CD4-positive, alpha-beta memory T cell (primary cell): ENCODE measurements around the gene CISH. TPM values are rescaled to one million over a fixed set of nuclear protein-coding genes. Genes with fewer than 3 reads are reported as not detected.

Experiments
- CTCF ChIA-PET: fragments of 350-600 bp; sonication (Branson Sonifier 250); formaldehyde crosslinking; loops from one replicate; lab custom pipeline; 2021; ENCODE audit warnings: inconsistent platforms; ENCODE audit not compliant: partially characterized antibody; lab: Charles Lee
- POLR2A ChIA-PET: fragments of 350-600 bp; sonication (Branson Sonifier 250); formaldehyde crosslinking; loops from one replicate; lab custom pipeline; 2021; ENCODE audit not compliant: partially characterized antibody; lab: Charles Lee
- DNase-seq, 5 donors: peaks; one replicate each; pipeline versions ENCODE4 v3.0.0 to v3.0.0-alpha.2; 2020 to 2022; ENCODE audit warnings: mixed read lengths in 1 of 5
- H3K27ac ChIP-seq: one replicate; pipeline ENCODE4 v1.7.0; 2013; ENCODE audit warnings: low read depth, low read length
- H3K27me3 ChIP-seq: 2 replicates; pipeline ENCODE4 v1.7.0; 2013; ENCODE audit warnings: mild to moderate bottlenecking, low read length, moderate library complexity; ENCODE audit not compliant: insufficient read depth
- H3K36me3 ChIP-seq: 2 replicates; pipeline ENCODE4 v1.7.0; 2013; ENCODE audit warnings: mild to moderate bottlenecking, low read length, moderate library complexity; ENCODE audit not compliant: insufficient read depth
- H3K4me1 ChIP-seq: 2 replicates; pipeline ENCODE4 v1.7.0; 2013; ENCODE audit warnings: mild to moderate bottlenecking, low read length, moderate library complexity; ENCODE audit not compliant: insufficient read depth
- H3K4me3 ChIP-seq, 2 donors: one replicate each; pipeline ENCODE4 v1.7.0; 2013; ENCODE audit warnings: low read length in 2 of 2, mild to moderate bottlenecking in 1 of 2
- H3K9me3 ChIP-seq, 2 donors: one replicate each; pipeline ENCODE4 v1.7.0; 2013; ENCODE audit warnings: low read length in 2 of 2, control low read depth in 1 of 2; ENCODE audit not compliant: control insufficient read depth in 1 of 2
- H3K27ac Mint-ChIP-seq, 7 donors: one replicate each; pipeline ENCODE4 v1.8.0; 2020 to 2021; ENCODE audit warnings: mixed read lengths in 7 of 7, mild to moderate bottlenecking in 6 of 7, inconsistent platforms in 3 of 7, moderate library complexity in 3 of 7
- H3K27me3 Mint-ChIP-seq, 2 donors: one replicate each; pipeline ENCODE4 v1.8.0; 2020 to 2021; ENCODE audit warnings: mixed read lengths in 2 of 2
- H3K36me3 Mint-ChIP-seq, 2 donors: one replicate each; pipeline ENCODE4 v1.8.0; 2020 to 2021; ENCODE audit warnings: mixed read lengths in 2 of 2, inconsistent platforms in 1 of 2, mild to moderate bottlenecking in 1 of 2
- H3K4me1 Mint-ChIP-seq, 4 donors: one replicate each; pipeline ENCODE4 v1.8.0; 2020 to 2021; ENCODE audit warnings: mixed read lengths in 4 of 4, mild to moderate bottlenecking in 1 of 4
- H3K4me3 Mint-ChIP-seq, 8 donors: one replicate each; pipeline ENCODE4 v1.8.0; 2020 to 2021; ENCODE audit warnings: mixed read lengths in 8 of 8, mild to moderate bottlenecking in 7 of 8, moderate library complexity in 6 of 8, inconsistent platforms in 3 of 8
- H3K9me3 Mint-ChIP-seq, 8 donors: one replicate each; pipeline ENCODE4 v1.8.0; 2020 to 2021; ENCODE audit warnings: mixed read lengths in 8 of 8, mild to moderate bottlenecking in 5 of 8, inconsistent platforms in 3 of 8, moderate library complexity in 1 of 8
- intact Hi-C: fragments of 100-400 bp; cut with micrococcal nuclease; formaldehyde crosslinking; loops from one replicate; pipeline ENCODE4 v1.15.1; 2023
- polyA plus RNA-seq, 2 donors: library from polyadenylated mRNA; unstranded; fragments of 300-500 nt; fragmentation: Illumina TruSeq; gene quantifications; one replicate each; pipeline ENCODE4 v1.2.3, GENCODE V29; 2021
- total RNA-seq, 2 experiments: library from RNA; stranded (reverse); gene quantifications; one replicate each; pipeline ENCODE4 v1.2.3, GENCODE V29; 2021

Gene CISH
- total and polyA plus RNA-seq, 4 experiments from 2014 or later = 14.7 to 248 (median 53.6) TPM

DNA sequence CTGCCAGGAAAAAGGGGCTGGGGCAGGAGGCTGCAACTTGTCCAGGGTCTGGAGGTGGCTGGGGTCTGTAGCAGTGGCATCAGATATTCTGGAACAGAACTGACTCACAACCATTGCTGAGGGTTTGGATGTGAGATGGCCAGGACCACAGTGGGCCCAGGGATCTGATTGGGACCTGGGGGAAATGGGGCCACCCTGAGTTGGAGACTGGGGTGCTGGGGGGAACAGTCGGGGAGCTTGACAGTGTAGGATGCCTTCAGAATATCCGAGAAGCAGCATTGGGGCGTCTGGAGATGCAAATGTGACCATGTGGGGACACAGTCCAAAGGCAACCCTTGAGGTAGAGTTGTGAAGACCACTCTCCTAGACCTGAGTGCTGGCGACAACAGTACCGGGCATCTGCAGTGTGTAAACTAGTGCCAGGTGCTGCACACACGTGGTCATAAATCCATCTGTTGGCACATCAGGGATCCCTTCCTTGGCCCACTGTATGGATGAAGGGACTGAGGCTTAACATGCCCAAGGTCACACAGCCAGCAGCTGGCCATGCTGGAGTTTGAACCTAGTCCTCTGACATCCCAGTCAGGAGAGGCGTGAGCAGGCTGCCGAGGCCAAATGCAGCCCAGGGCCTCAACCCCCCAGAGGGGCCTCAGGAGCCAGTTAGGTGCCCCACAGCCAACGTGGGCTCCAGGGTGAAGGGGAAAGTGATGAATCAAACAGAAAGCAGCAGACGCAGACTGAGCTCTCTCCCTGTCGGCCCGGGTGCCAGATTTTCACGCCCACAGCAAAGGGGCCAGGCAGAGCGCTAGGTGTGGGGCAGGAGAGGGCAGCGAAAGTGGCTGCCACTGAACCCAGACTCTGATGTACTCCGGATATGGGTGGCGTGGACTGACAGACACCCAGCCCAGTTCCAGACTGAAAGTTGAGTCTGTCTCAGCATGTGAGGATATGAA lies 23.5 kb downstream of the CISH start:
- H3K4me3 ChIP-seq = peak overlapping the region in 1 of 2 donors; percentile 29
- no peaks in the 10 kb centered on the region for H3K27me3 Mint-ChIP-seq
- intact Hi-C loops = no loop called here
- peaks cover 44 to 79% (median 60%) of the 10 kb centered on the region in 4 donors for H3K4me1 Mint-ChIP-seq
- ChIA-PET POLR2A (interaction anchor here (1.2 to 11.1 kb wide), 4 partner anchors 10 to 238 kb away, joined by 3 to 577 read pairs (median 141); partner anchors contain the start of genes C3orf18, CISH, HEMK1 and MAPKAPK3), CTCF (interaction anchor here (2.0 to 11.1 kb wide), 5 partner anchors 10 to 65 kb away, joined by 8 to 492 read pairs (median 87); partner anchors contain the start of genes CISH, HEMK1 and MAPKAPK3)
- H3K4me1 ChIP-seq = peaks cover 74% of the 10 kb centered on the region
- H3K9me3 ChIP-seq = no peaks in the 10 kb centered on the region
- no peaks in the 10 kb centered on the region for H3K27me3 ChIP-seq
- H3K27ac Mint-ChIP-seq = peak overlapping the region; percentile 83 to 97 (median 93)
- H3K36me3 Mint-ChIP-seq = peaks cover 0 to 8% of the 10 kb centered on the region in 2 donors
- H3K36me3 ChIP-seq = no peaks in the 10 kb centered on the region
- H3K27ac ChIP-seq = peak overlapping the region; percentile 51
- peak in 4 of 5 donors; percentile 33 to 81 (median 39) for DNase-seq
- peak overlapping the region; percentile 52 to 84 (median 74) for H3K4me3 Mint-ChIP-seq
- no peaks in the 10 kb centered on the region for H3K9me3 Mint-ChIP-seq

DNA sequence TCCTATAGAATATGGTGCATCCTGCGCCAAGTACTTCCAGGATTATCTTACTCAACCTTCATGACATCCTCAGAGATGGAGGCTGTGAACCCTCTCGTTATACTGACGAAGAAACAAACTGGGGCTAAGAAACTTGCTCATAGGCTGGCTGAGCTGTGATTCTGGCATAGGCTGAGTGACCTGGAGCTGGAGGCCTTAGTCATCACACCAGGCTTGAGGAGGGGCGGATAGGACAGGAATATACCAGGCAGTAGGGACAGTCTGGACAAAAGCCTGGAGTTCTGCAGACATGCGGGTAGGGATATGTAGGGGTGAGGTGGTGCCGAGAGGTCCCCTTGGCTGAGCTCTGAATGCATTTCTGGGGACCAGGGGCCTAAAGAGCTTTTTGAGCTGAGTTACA lies 24.2 kb downstream of the CISH start:
- peaks cover 0 to 8% of the 10 kb centered on the region in 2 donors for H3K36me3 Mint-ChIP-seq
- POLR2A ChIA-PET = interaction anchor here (1.2 to 11.1 kb wide), 3 partner anchors 14 to 237 kb away, joined by 3 to 577 read pairs (median 276); partner anchors contain the start of genes C3orf18, CISH, HEMK1 and MAPKAPK3
- H3K27me3 ChIP-seq = no peaks in the 10 kb centered on the region
- no peak for DNase-seq
- no peak overlapping the region for H3K4me3 ChIP-seq
- H3K36me3 ChIP-seq = no peaks in the 10 kb centered on the region
- H3K27ac Mint-ChIP-seq = peak overlapping the region; percentile 24 to 97 (median 91)
- peak overlapping the region in 6 of 8 donors; percentile 8 to 65 (median 52) for H3K4me3 Mint-ChIP-seq
- no peaks in the 10 kb centered on the region for H3K9me3 ChIP-seq
- H3K9me3 Mint-ChIP-seq = no peaks in the 10 kb centered on the region
- H3K4me1 ChIP-seq = peaks cover 67% of the 10 kb centered on the region
- no peaks in the 10 kb centered on the region for H3K27me3 Mint-ChIP-seq
- H3K27ac ChIP-seq = peak overlapping the region; percentile 51
- CTCF ChIA-PET = interaction anchor here (9.2 to 11.1 kb wide), 3 partner anchors 12 to 23 kb away, joined by 87 to 492 read pairs (median 277); partner anchors contain the start of genes CISH, HEMK1 and MAPKAPK3
- H3K4me1 Mint-ChIP-seq = peaks cover 37 to 78% (median 58%) of the 10 kb centered on the region in 4 donors
- intact Hi-C loops = no loop called here

DNA sequence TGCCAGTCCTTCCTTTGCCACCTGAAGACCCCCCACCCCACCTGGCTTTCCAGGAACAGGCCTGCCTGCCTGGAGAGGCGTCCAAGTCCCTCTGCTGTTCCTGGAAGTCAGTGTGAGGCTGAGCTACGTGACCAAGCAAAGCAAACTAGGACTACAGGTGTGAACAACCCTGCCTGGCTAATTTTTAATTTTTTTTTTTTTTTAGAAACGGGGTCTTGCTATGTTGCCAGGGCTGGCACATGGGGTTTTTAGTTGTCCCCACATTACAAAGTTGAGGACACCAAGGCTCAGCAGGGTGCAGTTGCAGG lies 24.9 kb downstream of the CISH start:
- no peak overlapping the region for H3K27ac ChIP-seq
- no peak overlapping the region for H3K4me3 ChIP-seq
- Mint-ChIP-seq H3K9me3 (no peaks in the 10 kb centered on the region), H3K4me3 (no peak overlapping the region), H3K36me3 (peaks cover 0 to 8% of the 10 kb centered on the region in 2 donors), H3K4me1 (peaks cover 35 to 78% (median 58%) of the 10 kb centered on the region in 4 donors), H3K27me3 (no peaks in the 10 kb centered on the region), H3K27ac (peak overlapping the region in 4 of 7 donors; percentile 42 to 97 (median 88))
- H3K4me1 ChIP-seq = peaks cover 64% of the 10 kb centered on the region
- H3K27me3 ChIP-seq = no peaks in the 10 kb centered on the region
- intact Hi-C loops = no loop called here
- ChIA-PET POLR2A (interaction anchor here (1.2 to 11.1 kb wide), 3 partner anchors 14 to 237 kb away, joined by 3 to 577 read pairs (median 276); partner anchors contain the start of genes C3orf18, CISH, HEMK1 and MAPKAPK3), CTCF (interaction anchor here (9.2 to 11.1 kb wide), 3 partner anchors 11 to 24 kb away, joined by 87 to 492 read pairs (median 277); partner anchors contain the start of genes CISH, HEMK1 and MAPKAPK3)
- H3K9me3 ChIP-seq = no peaks in the 10 kb centered on the region
- peak in 1 of 5 donors; percentile 0 for DNase-seq
- no peaks in the 10 kb centered on the region for H3K36me3 ChIP-seq

DNA sequence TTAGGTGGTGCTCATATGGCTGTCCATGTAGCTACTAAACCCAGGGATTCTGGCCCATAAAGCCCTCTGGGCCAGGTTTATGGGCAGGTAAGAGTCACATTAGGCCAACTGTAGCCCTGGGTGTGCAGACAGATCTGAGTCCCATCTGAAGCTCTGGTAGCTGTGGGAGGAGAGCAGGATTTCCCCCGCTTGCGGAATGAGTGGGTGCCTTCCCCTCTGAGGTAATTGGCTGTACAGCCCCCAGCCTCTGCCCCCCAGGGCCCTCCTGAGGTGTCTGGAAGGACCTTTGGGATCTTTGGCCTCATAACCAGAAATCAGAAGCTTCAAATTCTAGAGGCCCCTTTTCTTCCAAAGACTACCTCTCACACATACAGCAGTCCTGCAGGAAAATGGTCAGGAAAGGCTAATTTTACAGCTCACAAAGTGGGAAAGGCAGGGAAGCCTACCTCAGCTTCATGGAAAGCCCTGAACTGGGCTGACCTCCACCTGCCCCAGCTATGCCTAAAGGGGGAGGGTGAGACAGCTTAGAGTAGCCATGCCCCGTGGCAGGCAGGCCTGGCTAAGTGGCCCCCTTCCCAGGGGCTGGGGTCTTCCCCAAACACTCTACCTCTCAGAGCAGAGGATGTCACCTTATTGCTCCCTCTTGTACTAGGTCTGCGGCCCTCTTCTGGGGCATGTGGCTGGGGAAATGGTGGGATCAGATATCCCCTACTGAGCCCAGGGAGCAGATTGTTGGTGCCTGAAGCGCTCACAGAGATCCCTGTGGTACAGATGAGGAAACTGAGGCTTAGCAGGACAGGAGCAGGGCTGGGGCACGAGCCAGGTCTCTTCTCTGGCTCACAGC lies 25.4 kb downstream of the CISH start:
- H3K36me3 Mint-ChIP-seq = peaks cover 4 to 11% of the 10 kb centered on the region in 2 donors
- peaks cover 36 to 78% (median 57%) of the 10 kb centered on the region in 4 donors for H3K4me1 Mint-ChIP-seq
- ChIA-PET CTCF (interaction anchor here (1.1 to 11.1 kb wide), 4 partner anchors 11 to 67 kb away, joined by 3 to 492 read pairs (median 182); partner anchors contain the start of genes CISH, HEMK1 and MAPKAPK3), POLR2A (interaction anchor here (11.1 kb wide), 2 partner anchors 13 to 23 kb away, joined by 276 to 577 read pairs; partner anchors contain the start of genes C3orf18, CISH, HEMK1 and MAPKAPK3)
- H3K27ac ChIP-seq = no peak overlapping the region
- H3K4me1 ChIP-seq = peaks cover 64% of the 10 kb centered on the region
- H3K4me3 Mint-ChIP-seq = no peak overlapping the region
- no peaks in the 10 kb centered on the region for H3K27me3 ChIP-seq
- peak in 1 of 5 donors; percentile 15 for DNase-seq
- no peaks in the 10 kb centered on the region for H3K9me3 ChIP-seq
- intact Hi-C loops = no loop called here
- H3K27ac Mint-ChIP-seq = peak overlapping the region in 5 of 7 donors; percentile 4 to 97 (median 42)
- H3K4me3 ChIP-seq = no peak overlapping the region
- no peaks in the 10 kb centered on the region for H3K9me3 Mint-ChIP-seq
- no peaks in the 10 kb centered on the region for H3K36me3 ChIP-seq
- no peaks in the 10 kb centered on the region for H3K27me3 Mint-ChIP-seq

DNA sequence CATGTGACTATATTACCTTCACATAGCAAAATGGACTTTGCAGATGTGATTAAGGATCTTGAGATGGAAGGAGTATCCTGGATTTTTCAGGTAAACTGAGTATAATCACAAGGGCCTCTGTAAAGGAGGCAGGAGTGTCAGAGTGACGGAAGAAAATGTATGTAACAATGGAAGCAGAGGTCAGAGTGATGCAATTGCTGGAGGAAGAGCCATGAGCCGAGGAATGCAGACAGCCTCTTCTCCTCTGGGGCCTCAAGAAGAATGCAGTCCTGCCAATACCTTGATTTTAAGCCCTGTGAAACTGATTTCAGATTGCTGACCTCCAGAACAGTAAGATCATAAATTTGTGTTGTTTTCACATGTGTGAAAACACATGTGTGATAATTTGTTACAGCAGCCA lies 27.2 kb downstream of the CISH start:
- no peaks in the 10 kb centered on the region for H3K36me3 ChIP-seq
- no peaks in the 10 kb centered on the region for H3K27me3 ChIP-seq
- no peak overlapping the region for H3K27ac ChIP-seq
- Mint-ChIP-seq H3K27ac (peak overlapping the region in 5 of 7 donors; percentile 11 to 83 (median 32)), H3K27me3 (no peaks in the 10 kb centered on the region), H3K4me3 (no peak overlapping the region), H3K9me3 (no peaks in the 10 kb centered on the region), H3K4me1 (peaks cover 34 to 71% (median 50%) of the 10 kb centered on the region in 4 donors), H3K36me3 (peaks cover 7 to 16% of the 10 kb centered on the region in 2 donors)
- ChIA-PET CTCF (interaction anchor here (1.0 to 21.1 kb wide), 2 partner anchors 24 to 35 kb away, joined by 3 to 996 read pairs; partner anchors contain the start of genes CISH and MAPKAPK3), POLR2A (interaction anchor here (1.1 to 18.7 kb wide), 2 partner anchors 15 to 24 kb away, joined by 4 to 1072 read pairs; partner anchors contain the start of genes CISH, HEMK1 and MAPKAPK3)
- no peaks in the 10 kb centered on the region for H3K9me3 ChIP-seq
- H3K4me3 ChIP-seq = no peak overlapping the region
- intact Hi-C loops = no loop called here
- peaks cover 58% of the 10 kb centered on the region for H3K4me1 ChIP-seq
- no peak for DNase-seq

DNA sequence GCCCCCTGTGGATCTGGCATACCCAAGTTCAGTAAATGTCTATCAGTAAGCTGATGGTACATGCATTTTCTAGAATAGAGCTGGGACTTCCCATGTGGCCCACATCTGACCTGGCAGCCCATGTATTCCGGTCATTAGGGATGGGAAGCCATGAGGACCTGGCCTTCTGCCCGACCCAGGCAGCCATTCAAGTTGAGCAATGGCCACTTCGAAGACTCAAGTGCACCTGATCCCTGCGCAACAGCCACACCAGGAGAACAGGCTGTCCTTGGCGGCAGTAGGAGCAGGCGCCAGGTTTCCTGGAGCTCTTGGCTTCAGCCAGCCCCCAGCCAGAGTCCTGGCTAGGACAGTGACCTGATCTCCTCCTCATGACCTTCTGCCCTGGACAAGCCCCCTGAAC lies 27.7 kb downstream of the CISH start:
- Histone ChIP-seq H3K4me1 (peaks cover 53% of the 10 kb centered on the region), H3K36me3 (no peaks in the 10 kb centered on the region), H3K27ac (no peak overlapping the region), H3K9me3 (no peaks in the 10 kb centered on the region), H3K27me3 (no peaks in the 10 kb centered on the region), H3K4me3 (no peak overlapping the region)
- DNase-seq = no peak
- no peaks in the 10 kb centered on the region for H3K27me3 Mint-ChIP-seq
- peak overlapping the region in 5 of 7 donors; percentile 22 to 83 (median 48) for H3K27ac Mint-ChIP-seq
- peaks cover 12 to 19% of the 10 kb centered on the region in 2 donors for H3K36me3 Mint-ChIP-seq
- peaks cover 32 to 66% (median 49%) of the 10 kb centered on the region in 4 donors for H3K4me1 Mint-ChIP-seq
- intact Hi-C loops = no loop called here
- ChIA-PET CTCF (interaction anchor here (1.0 to 21.1 kb wide), 2 partner anchors 25 to 34 kb away, joined by 3 to 996 read pairs; partner anchors contain the start of genes CISH and MAPKAPK3), POLR2A (interaction anchor here (1.1 to 18.7 kb wide), 3 partner anchors 8 to 25 kb away, joined by 4 to 1072 read pairs (median 24); partner anchors contain the start of genes CISH, HEMK1 and MAPKAPK3)
- no peaks in the 10 kb centered on the region for H3K9me3 Mint-ChIP-seq
- H3K4me3 Mint-ChIP-seq = no peak overlapping the region
